PC-9 (cell line): ENCODE results near the gene TMEM115. TPM values are rescaled to one million over a fixed set of nuclear protein-coding genes. Genes with fewer than 3 reads are reported as not detected.

Source experiments
- BruUV-seq: library from RNA; stranded (reverse); fragments of 400-500 nt; replicated peaks from 2 replicates; lab custom pipeline; 2021; lab: Mats Ljungman, UMichigan
- CTCF ChIA-PET: fragments of 300-600 bp; sonication (Branson Sonifier 250); formaldehyde crosslinking; loops from one replicate; lab custom pipeline; 2022; ENCODE audit warnings: antibody characterized with exemption; lab: Charles Lee
- POLR2A ChIA-PET: fragments of 300-600 bp; sonication (Branson Sonifier 250); formaldehyde crosslinking; loops from one replicate; lab custom pipeline; 2022; ENCODE audit warnings: antibody characterized with exemption; ENCODE audit not compliant: unreplicated experiment; lab: Charles Lee
- DNase-seq, 2 experiments: peaks; one replicate each; pipeline versions ENCODE4 v3.0.0 to v3.0.0-alpha.2; 2015 to 2022; ENCODE audit warnings: mixed read lengths in 1 of 2
- H2AFZ ChIP-seq: fragments of 200-600 bp; sonication (generic); 2 replicates; pipeline ENCODE4 v1.8.1; 2017; ENCODE audit warnings: antibody characterized with exemption
- H3F3A ChIP-seq: fragments of 200-600 bp; sonication (generic); 2 replicates; pipeline ENCODE4 v1.8.1; 2017; ENCODE audit warnings: antibody characterized with exemption, mild to moderate bottlenecking, low read depth; ENCODE audit not compliant: insufficient read depth
- H3K27ac ChIP-seq: fragments of 200-600 bp; sonication (generic); 2 replicates; pipeline ENCODE4 v1.6.1; 2016; ENCODE audit warnings: mixed run types
- H3K27me3 ChIP-seq: fragments of 200-600 bp; sonication (generic); 2 replicates; pipeline ENCODE4 v1.6.1; 2016; ENCODE audit warnings: low read depth, mixed run types; ENCODE audit not compliant: insufficient read depth
- H3K36me3 ChIP-seq: fragments of 200-600 bp; sonication (generic); 2 replicates; pipeline ENCODE4 v1.6.1; 2016; ENCODE audit warnings: low read depth, mixed run types
- H3K4me1 ChIP-seq: fragments of 200-600 bp; sonication (generic); replicated peaks from 2 replicates; pipeline ENCODE4 v1.6.1; 2016; ENCODE audit warnings: mixed run types; ENCODE audit not compliant: insufficient read depth
- H3K4me2 ChIP-seq: fragments of 200-600 bp; sonication (generic); 2 replicates; pipeline ENCODE4 v1.6.1; 2017; ENCODE audit warnings: mixed run types
- H3K4me3 ChIP-seq: fragments of 200-600 bp; sonication (generic); 2 replicates; pipeline ENCODE4 v1.6.1; 2016; ENCODE audit warnings: mixed run types
- H3K79me2 ChIP-seq: fragments of 200-600 bp; sonication (generic); 2 replicates; pipeline ENCODE4 v1.6.1; 2017; ENCODE audit warnings: low read depth, mixed run types
- H3K9me2 ChIP-seq: fragments of 200-600 bp; sonication (generic); 2 replicates; pipeline ENCODE4 v1.8.1; 2017; ENCODE audit warnings: mild to moderate bottlenecking; ENCODE audit not compliant: insufficient read depth
- H3K9me3 ChIP-seq: fragments of 200-600 bp; sonication (generic); 2 replicates; pipeline ENCODE4 v1.8.1; 2016; ENCODE audit warnings: low read depth; ENCODE audit not compliant: insufficient read depth
- H4K20me1 ChIP-seq: fragments of 200-600 bp; sonication (generic); 2 replicates; pipeline ENCODE4 v1.8.1; 2017; ENCODE audit not compliant: insufficient read depth
- CTCF ChIP-seq: fragments of 200-600 bp; sonication (generic); conservative IDR thresholded peaks from 2 replicates; pipeline ENCODE4 v1.6.1; 2017; ENCODE audit warnings: mixed run types, antibody characterized with exemption, mild to moderate bottlenecking, moderate library complexity
- EZH2 ChIP-seq: fragments of 200-600 bp; sonication (generic); IDR thresholded peaks from 2 replicates; pipeline ENCODE4 v1.8.0; 2017; ENCODE audit warnings: antibody characterized with exemption, low read depth
- intact Hi-C: fragments of 100-400 bp; cut with micrococcal nuclease; formaldehyde crosslinking; loops from one replicate; pipeline ENCODE4 v1.10.0; 2022; ENCODE audit not compliant: unreplicated experiment
- total RNA-seq: library from RNA; stranded (reverse); gene quantifications from 2 replicates; pipeline ENCODE4 v1.2.3, GENCODE V29; 2021

Gene TMEM115
- total RNA-seq, 1 experiment from 2014 or later: 35.2 TPM

- POLR2A ChIA-PET: interaction anchor here (0.5 kb wide), 1 partner anchor 24 kb away, joined by 14 read pairs; no protein-coding TSS in a partner anchor
- Histone ChIP-seq H3K9me2 (no peaks in the 10 kb centered on the region), H3K4me3 (no peak overlapping the region), H3K9me3 (no peaks in the 10 kb centered on the region), H4K20me1 (peaks cover 4% of the 10 kb centered on the region; the same call in 1 of the 2 replicates), H3K36me3 (peaks cover 7% of the 10 kb centered on the region; the same call in 1 of the 2 replicates), H3F3A (peaks cover 14% of the 10 kb centered on the region; the same call in 1 of the 2 replicates), H3K4me2 (no peak overlapping the region), H3K4me1 (peaks cover 18% of the 10 kb centered on the region), H3K27ac (no peak overlapping the region), H2AFZ (no peak overlapping the region), H3K27me3 (no peaks in the 10 kb centered on the region), H3K79me2 (peaks cover 41% of the 10 kb centered on the region)
- DNase-seq: no peak
- TF ChIP-seq EZH2: no peak
- TF ChIP-seq CTCF: no peak
- CTCF ChIA-PET: interaction anchor here (1.1 kb wide), 1 partner anchor 51 kb away, joined by 7 read pairs; no protein-coding TSS in a partner anchor
- intact Hi-C loops: no loop called here
- BruUV-seq: no TSS peak
These were observed 36.2 kb downstream of the TMEM115 start for GRCh38 chr3:50323092-50323600.

- Histone ChIP-seq H3K79me2 (peaks cover 37% of the 10 kb centered on the region), H3K27me3 (no peaks in the 10 kb centered on the region), H3K27ac (peak within 1 kb of the TSS; percentile 83), H3K9me2 (no peaks in the 10 kb centered on the region), H3K4me1 (peaks cover 24% of the 10 kb centered on the region), H3K9me3 (no peaks in the 10 kb centered on the region), H2AFZ (peak within 1 kb of the TSS; percentile 91), H3F3A (peaks cover 20% of the 10 kb centered on the region), H3K36me3 (peaks cover 7% of the 10 kb centered on the region; the same call in 1 of the 2 replicates), H3K4me3 (peak within 1 kb of the TSS; percentile 69), H4K20me1 (peaks cover 4% of the 10 kb centered on the region; the same call in 1 of the 2 replicates), H3K4me2 (peak within 1 kb of the TSS; percentile 91)
- POLR2A ChIA-PET: no interaction called here
- CTCF ChIA-PET: interaction anchor here (1.1 kb wide), 1 partner anchor 50 kb away, joined by 7 read pairs; no protein-coding TSS in a partner anchor
- intact Hi-C loops: no loop called here
- no TSS peak for BruUV-seq
- TF ChIP-seq CTCF: no peak
- no peak for TF ChIP-seq EZH2
- no peak for DNase-seq
These were observed 36.8 kb downstream of the TMEM115 start, which contains the start of gene HYAL2 for GRCh38 chr3:50322386-50323091. HYAL2 (minus strand) TSS chr3:50322745; CDS start chr3:50320489, 2,256 bp downstream.

GRCh38 chr3:50322115-50322385 lies 37.3 kb downstream of the TMEM115 start:
- TF ChIP-seq EZH2 (no peak), CTCF (0 out of 2 replicates have a peak, but pooled peaks have one; percentile 12)
- Histone ChIP-seq H4K20me1 (peaks cover 7% of the 10 kb centered on the region; the same call in 1 of the 2 replicates), H3K79me2 (peaks cover 33% of the 10 kb centered on the region), H3K4me1 (peaks cover 29% of the 10 kb centered on the region), H3K36me3 (peaks cover 7% of the 10 kb centered on the region; the same call in 1 of the 2 replicates), H3K9me3 (no peaks in the 10 kb centered on the region), H3K9me2 (no peaks in the 10 kb centered on the region), H3K4me3 (no peak overlapping the region), H3K27ac (no peak overlapping the region), H3F3A (peaks cover 25% of the 10 kb centered on the region), H3K27me3 (no peaks in the 10 kb centered on the region), H3K4me2 (peak overlapping the region; percentile 91; the same call in 1 of the 2 replicates), H2AFZ (no peak overlapping the region)
- no TSS peak for BruUV-seq
- ChIA-PET POLR2A (no interaction called here), CTCF (no interaction called here)
- no peak for DNase-seq
- intact Hi-C loops: no loop called here
